ENCODE measurements around the gene MSANTD2. TPM values are rescaled to one million over a fixed set of nuclear protein-coding genes. Genes with fewer than 3 reads are reported as not detected.

Gene MSANTD2
- total and polyA plus RNA-seq, 9 of the 15 experiments (the other 6 are each of a cell fraction or from before 2014, with no cell fraction given): 1.3 to 9.9 (median 5.3) TPM

- 55% methylated on average over 21 of the region's 21 CpGs for WGBS (ENCODE audit: insufficient coverage, low coverage, missing lambda C conversion rate)
- intact Hi-C loops (cut with micrococcal nuclease) (no loop called here), in situ Hi-C loops (cut with MboI) (no loop called here)
- no peak for ATAC-seq
- Histone ChIP-seq H3K36me3 (ENCODE audit: control insufficient read depth, insufficient read depth, low read length) (no peaks in the 10 kb centered on the region), H3K9me1 (ENCODE audit: control insufficient read depth, insufficient read depth, low read length) (no peaks in the 10 kb centered on the region), H3K4me2 (ENCODE audit: insufficient read depth, low read length) (peak overlapping the region; percentile 87; the same call in 1 of the 2 replicates), H3K9me3 (replicated peaks; ENCODE audit: control insufficient read depth, insufficient read depth, low read depth, low read length) (no peaks in the 10 kb centered on the region), H2AFZ (ENCODE audit: low read depth, low read length) (peak overlapping the region; percentile 79; the same call in 1 of the 2 replicates), H3K4me1 (replicated peaks in 1 of 2; ENCODE audit: control insufficient read depth in 2 of 2, insufficient read depth in 2 of 2, low read length in 2 of 2) (peaks cover 14 to 17% of the 10 kb centered on the region in 2 experiments; a peak in 4 of 5 replicates), H3K27me3 (ENCODE audit: control insufficient read depth in 2 of 2, insufficient read depth in 2 of 2, low read length in 2 of 2) (peaks cover 13 to 50% of the 10 kb centered on the region in 2 experiments), H4K20me1 (replicated peaks; ENCODE audit: control insufficient read depth, insufficient read depth, low read length) (0 out of 2 replicates have a peak, but pooled peaks cover 9% of the 10 kb centered on the region), H3K9ac (ENCODE audit: insufficient read depth in 1 of 2, low read depth in 2 of 2, low read length in 2 of 2) (no peak overlapping the region), H3K79me2 (ENCODE audit: control insufficient read depth, insufficient read depth, low read length) (no peaks in the 10 kb centered on the region), H3K27ac (ENCODE audit: extremely low read depth, low read depth, low read length) (no peak overlapping the region), H3K4me3 (no peak overlapping the region)
- CTCF ChIA-PET (ENCODE audit: low intra/inter-chr PET ratio): no interaction called here
- DNase-seq (ENCODE audit: extremely low read depth in 1 of 4, low spot score in 3 of 4): no peak
- no TSS peak for BruUV-seq (replicated peaks)
- FAIRE-seq: no peak
- TF ChIP-seq ATF1 (CRISPR knock-in tag; IDR thresholded peaks at IDR 0.05) (no peak), ATF1 (tag; IDR thresholded peaks at IDR 0.05) (0 out of 2 replicates have a peak, but pooled peaks have one; percentile 13), ZSCAN32 (CRISPR knock-in tag; IDR thresholded peaks at IDR 0.05) (no peak), ZNF445 (CRISPR knock-in tag; IDR thresholded peaks at IDR 0.05; ENCODE audit: low read depth) (no peak), NKRF (IDR thresholded peaks at IDR 0.05; ENCODE audit: borderline replicate concordance) (no peak), MXI1 (IDR thresholded peaks at IDR 0.05; ENCODE audit: low read depth, low read length) (no peak), ZNF79 (CRISPR knock-in tag; IDR thresholded peaks at IDR 0.05; ENCODE audit: low read depth) (no peak), SIX5 (IDR thresholded peaks at IDR 0.05; ENCODE audit: borderline replicate concordance in 1 of 2, insufficient read depth in 1 of 2, low read depth in 1 of 2, low read length in 2 of 2) (no peak)
- POLR2A ChIA-PET: interaction anchor here (1.0 kb wide), 1 partner anchor 19 kb away, joined by 3 read pairs; no protein-coding TSS in a partner anchor
These were observed 61.3 kb downstream of the MSANTD2 start for GRCh38 chr11:124738713-124739478.
